NCI-H146 treated with DMSO at 0.1 percent for 48 hours (cell line): ENCODE measurements around the gene NFKBIE.

Experiments used
- DNase-seq: peaks from one replicate; lab custom pipeline; 2025; ENCODE audit not compliant: unreplicated experiment; lab: John Stamatoyannopoulos, UW

The NFKBIE gene

GRCh38 chr6:44227148-44227793 is 38.1 kb downstream of the NFKBIE start:
- DNase-seq: no peak

DNA sequence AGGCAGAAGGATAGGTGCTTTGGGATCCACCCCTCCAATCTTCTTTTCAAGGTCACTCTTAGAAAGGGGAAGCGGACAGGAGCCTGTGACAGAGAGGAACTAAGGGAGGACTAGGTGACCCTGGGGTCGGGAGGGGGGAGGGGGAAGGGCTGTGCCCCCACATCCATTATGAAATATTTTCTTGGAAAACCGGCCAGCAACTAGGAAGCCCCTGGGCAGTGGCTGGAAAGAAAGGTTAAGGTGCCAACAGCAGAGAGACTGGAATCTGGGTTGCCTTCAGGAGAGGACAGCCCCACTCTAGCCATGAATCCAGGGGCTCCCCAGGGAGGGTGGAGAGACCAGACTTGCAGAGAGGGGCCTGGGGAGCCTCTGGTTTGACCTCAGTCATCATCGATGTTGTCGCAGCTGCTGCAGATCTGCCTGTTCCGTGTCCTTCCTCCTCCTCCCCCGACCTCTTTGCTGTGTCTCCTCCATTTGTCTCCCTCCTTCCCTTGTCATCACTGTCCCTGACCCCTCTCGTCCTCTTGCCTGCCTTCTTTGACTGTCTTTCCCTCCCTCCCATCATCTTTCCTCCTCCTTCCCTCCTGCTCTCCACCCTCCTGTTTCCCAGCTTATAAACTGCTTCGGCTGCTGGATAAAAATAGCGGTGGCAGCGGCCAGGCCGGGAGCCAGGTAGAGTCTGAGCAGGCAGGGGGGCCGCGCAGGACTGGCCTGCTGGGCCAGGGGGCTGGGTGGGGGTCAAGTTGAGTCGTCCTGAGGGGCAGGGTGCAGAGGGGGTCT is 38.8 kb downstream of the NFKBIE start:
- no peak for DNase-seq

GRCh38 chr6:44225579-44226325 is 39.6 kb downstream of the NFKBIE start:
- DNase-seq: peak; percentile 96

GRCh38 chr6:44224965-44225305 is 40.4 kb downstream of the NFKBIE start:
- DNase-seq: no peak

DNA sequence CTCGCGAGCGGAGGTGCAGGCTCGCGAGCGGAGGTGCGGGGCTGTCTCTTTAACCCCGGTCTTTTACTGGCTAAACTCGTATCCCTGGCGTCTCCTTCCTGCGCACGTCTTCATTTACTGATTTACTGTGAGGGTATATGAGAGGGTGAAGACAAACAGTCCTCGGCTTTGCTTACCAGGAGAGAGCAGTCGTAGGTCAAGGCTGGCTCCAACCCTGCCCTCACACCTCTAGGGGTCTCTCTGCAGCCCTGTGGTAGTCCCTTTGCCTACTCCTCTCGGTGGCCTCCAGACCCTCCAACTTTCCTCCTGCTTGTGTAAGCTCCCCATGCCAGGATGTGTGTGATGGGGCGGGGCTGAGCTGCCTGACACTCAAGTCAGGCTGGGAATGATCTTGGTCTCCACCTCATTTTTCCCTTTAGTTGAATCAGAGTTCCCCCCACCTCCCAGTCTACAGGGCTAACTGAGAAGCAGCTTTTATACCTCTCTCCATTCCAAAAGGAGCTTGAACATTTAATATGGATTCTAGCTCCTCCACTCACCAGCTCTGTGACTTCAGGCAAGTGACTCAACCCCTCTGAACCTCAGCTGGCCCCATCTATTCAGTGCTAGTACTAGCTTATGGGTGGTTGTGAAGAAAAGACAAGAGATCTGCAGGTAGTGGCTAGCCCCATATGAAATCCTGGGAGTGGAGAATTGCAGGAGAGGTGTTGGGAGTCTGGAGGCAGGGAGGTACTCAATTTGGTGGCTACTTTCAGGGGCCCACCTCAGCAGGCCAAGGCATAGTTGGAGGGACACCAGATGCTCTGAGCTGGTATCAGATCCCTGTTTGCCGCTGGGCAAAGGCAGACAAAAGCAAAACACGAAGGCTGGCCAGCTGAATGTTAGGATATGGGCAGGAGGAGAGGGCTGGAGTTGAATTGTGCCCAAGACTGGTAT is 41.1 kb downstream of the NFKBIE start:
- no peak for DNase-seq

DNA sequence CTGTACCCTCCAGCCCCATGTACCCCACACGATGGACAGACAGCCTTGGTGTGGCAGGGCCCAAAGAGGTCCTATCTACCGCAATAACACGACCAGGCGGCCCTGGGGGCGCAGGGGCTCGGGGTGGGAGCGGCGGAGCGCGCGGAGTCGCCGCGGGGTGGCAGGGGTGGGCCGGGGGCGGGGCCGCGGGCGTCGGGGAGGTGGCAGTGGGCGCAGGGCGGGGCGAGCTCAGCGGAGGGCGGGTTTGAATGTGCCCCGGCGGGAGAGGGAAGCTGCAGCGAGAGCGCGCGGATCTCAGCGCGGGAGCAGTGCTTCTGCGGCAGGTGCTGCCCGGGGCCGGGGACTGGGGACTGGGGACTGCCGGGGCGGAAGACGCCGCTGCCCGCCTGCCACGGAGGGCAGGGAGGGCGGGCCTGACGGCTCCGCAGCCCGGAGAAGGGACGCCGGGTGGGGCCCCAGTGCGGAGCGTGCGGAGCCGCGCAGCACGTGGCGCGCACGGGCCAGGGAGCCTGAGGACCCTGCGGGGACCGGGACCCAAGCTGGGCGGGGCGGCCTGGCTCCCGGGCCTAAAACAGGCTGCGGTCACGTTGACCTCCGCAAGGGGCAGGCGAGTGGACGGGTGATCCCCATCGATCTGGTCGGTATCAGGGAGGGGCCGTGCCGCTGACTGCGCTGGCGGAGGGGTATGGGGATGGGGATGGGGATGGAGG is 41.9 kb downstream of the NFKBIE start, which contains the start of gene SLC29A1:
Gene SLC29A1, plus strand, starts transcription at position 277 of the 710 bp plus-strand sequence. CDS start 3,719 bp downstream, outside the sequence.
- DNase-seq: peak; percentile 92

- no peak for DNase-seq
Observed at GRCh38 chr6:44222486-44223318, 42.6 kb downstream of the NFKBIE start.

- no peak for DNase-seq
Observed at GRCh38 chr6:44221961-44222335, 43.4 kb downstream of the NFKBIE start.

- DNase-seq: peak; percentile 21
Observed at GRCh38 chr6:44221291-44221960, 43.9 kb downstream of the NFKBIE start.

- DNase-seq: no peak
Observed at GRCh38 chr6:44220913-44221290, 44.4 kb downstream of the NFKBIE start.

GRCh38 chr6:44219815-44220784 is 45.3 kb downstream of the NFKBIE start:
- DNase-seq: no peak

- peak; percentile 88 for DNase-seq
Observed at GRCh38 chr6:44219053-44219814, 46.1 kb downstream of the NFKBIE start.

DNA sequence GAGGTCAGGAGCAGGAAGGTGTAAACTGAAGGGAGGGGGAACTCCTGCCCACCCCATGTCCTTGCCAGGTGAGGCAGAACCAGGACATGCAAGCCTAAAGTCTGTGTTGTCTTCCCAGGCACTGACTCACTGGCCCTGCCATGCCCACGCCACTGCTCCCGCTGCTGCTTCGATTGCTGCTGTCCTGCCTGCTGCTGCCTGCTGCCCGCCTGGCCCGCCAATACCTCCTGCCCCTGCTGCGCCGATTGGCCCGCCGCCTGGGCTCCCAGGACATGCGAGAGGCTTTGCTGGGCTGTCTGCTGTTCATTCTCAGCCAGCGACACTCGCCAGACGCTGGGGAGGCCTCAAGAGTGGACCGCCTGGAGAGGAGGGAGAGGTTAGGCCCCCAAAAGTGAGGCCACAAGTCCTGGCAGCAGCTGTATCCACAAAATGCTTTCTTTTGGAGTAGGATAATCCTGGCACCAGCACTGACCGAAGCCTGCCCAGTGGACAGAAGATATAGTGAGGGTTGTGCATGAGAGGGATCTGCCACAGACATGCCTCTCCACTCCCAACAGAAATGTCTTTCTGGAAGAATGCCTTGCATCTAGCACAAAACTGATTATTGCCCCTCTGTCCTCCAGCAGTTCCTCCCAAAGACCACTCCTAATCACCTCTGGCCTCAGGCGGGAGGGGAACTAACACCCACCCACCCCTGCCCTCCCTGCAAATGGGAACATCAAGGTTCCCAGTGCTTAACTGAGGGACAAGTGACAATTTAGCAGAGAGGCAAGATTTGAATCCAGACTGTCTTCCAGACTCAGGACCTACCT is 47.8 kb downstream of the NFKBIE start:
- no peak for DNase-seq

GRCh38 chr6:44216677-44217331 is 48.5 kb downstream of the NFKBIE start, which contains the start of gene MYMX:
MYMX (plus strand) TSS chr6:44216926; CDS start chr6:44217472, 546 bp downstream.
- DNase-seq: no peak

DNA sequence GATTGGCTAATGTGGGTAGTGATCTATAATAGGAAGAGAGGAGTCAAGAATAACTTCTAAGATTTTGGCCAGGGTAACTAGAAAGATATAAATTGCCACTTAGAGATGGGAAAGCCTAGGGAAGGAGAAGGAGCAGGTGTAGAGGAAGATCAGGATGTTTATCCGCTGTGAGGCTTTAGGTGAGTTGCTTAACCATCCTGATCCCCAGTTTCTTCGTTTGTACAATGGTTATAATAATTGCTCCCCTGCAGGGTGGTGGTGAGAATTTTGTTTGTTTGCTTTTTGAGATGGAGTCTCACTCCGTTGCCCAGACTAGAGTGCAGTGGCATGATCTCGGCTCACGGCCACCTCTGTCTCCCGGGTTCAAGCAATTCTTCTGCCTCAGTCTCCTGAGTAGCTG is 51.0 kb downstream of the NFKBIE start:
- DNase-seq: no peak
